ENCODE results near the gene SKOR1.

GRCh38 chr15:67870868-67871408 lies 45.6 kb downstream of the SKOR1 start:
- no peak for TF ChIP-seq EZH2 (IDR thresholded peaks at IDR 0.05; ENCODE audit: borderline replicate concordance)
- TF ChIP-seq CTCF (IDR thresholded peaks at IDR 0.05; ENCODE audit: poor library complexity), result no peak
- no peak for TF ChIP-seq EZH2phosphoT487 (IDR thresholded peaks at IDR 0.05; ENCODE audit: low read depth, severe bottlenecking, unreplicated experiment)
